H9 (cell line): ENCODE results near the gene PRKACG. TPM values are rescaled to one million over a fixed set of nuclear protein-coding genes. Genes with fewer than 3 reads are reported as not detected.

Experiments used
- DNase-seq: peaks from one replicate; pipeline ENCODE4 v3.0.0-alpha.2; 2017
- H2AFZ ChIP-seq: one replicate; pipeline ENCODE4 v1.6.1; 2013; ENCODE audit warnings: mild to moderate bottlenecking, low read length, control low read depth, moderate library complexity
- H2AK5ac ChIP-seq: 2 replicates; pipeline ENCODE4 v1.6.1; 2013; ENCODE audit warnings: low read length, control low read depth, mixed read lengths; ENCODE audit not compliant: insufficient read length
- H2BK120ac ChIP-seq: one replicate; pipeline ENCODE4 v1.6.1; 2013; ENCODE audit warnings: low read depth, mild to moderate bottlenecking, low read length, control low read depth, inconsistent platforms; ENCODE audit not compliant: poor library complexity, severe bottlenecking
- H2BK12ac ChIP-seq: 2 replicates; pipeline ENCODE4 v1.6.1; 2013; ENCODE audit warnings: low read length, control low read depth, mixed read lengths, low read depth; ENCODE audit not compliant: insufficient read length
- H2BK15ac ChIP-seq: 2 replicates; pipeline ENCODE4 v1.6.1; 2013; ENCODE audit warnings: low read depth, low read length, control low read depth
- H2BK20ac ChIP-seq: one replicate; pipeline ENCODE4 v1.6.1; 2013; ENCODE audit warnings: low read depth, mild to moderate bottlenecking, low read length, control low read depth, inconsistent platforms; ENCODE audit not compliant: poor library complexity, severe bottlenecking
- H2BK5ac ChIP-seq: 2 replicates; pipeline ENCODE4 v1.6.1; 2013; ENCODE audit warnings: low read length, control low read depth, mixed read lengths; ENCODE audit not compliant: insufficient read length
- H3K14ac ChIP-seq: 2 replicates; pipeline ENCODE4 v1.6.1; 2013; ENCODE audit warnings: low read length, control low read depth; ENCODE audit not compliant: insufficient read depth
- H3K18ac ChIP-seq: 2 replicates; pipeline ENCODE4 v1.6.1; 2013; ENCODE audit warnings: low read depth, mild to moderate bottlenecking, mixed read lengths, low read length, control low read depth; ENCODE audit not compliant: insufficient read length
- H3K23ac ChIP-seq: 2 replicates; pipeline ENCODE4 v1.6.1; 2013; ENCODE audit warnings: low read length, control low read depth, mixed read lengths, low read depth; ENCODE audit not compliant: insufficient read length
- H3K23me2 ChIP-seq: 2 replicates; pipeline ENCODE4 v1.6.1; 2013; ENCODE audit warnings: low read depth, mild to moderate bottlenecking, mixed read lengths, low read length, control low read depth; ENCODE audit not compliant: insufficient read length, poor library complexity, severe bottlenecking
- H3K27ac ChIP-seq: 2 replicates; pipeline ENCODE4 v1.5.1; 2013; ENCODE audit warnings: low read length, control low read depth, mixed read lengths, low read depth; ENCODE audit not compliant: insufficient read length
- H3K27me3 ChIP-seq: 2 replicates; pipeline ENCODE4 v1.6.1; 2013; ENCODE audit warnings: low read length, control low read depth, inconsistent platforms; ENCODE audit not compliant: insufficient read depth
- H3K4ac ChIP-seq: 2 replicates; pipeline ENCODE4 v1.6.1; 2013; ENCODE audit warnings: low read depth, mild to moderate bottlenecking, control low read depth, inconsistent platforms, low read length, moderate library complexity
- H3K4me1 ChIP-seq: 2 replicates; pipeline ENCODE4 v1.6.1; 2013; ENCODE audit warnings: low read length, control low read depth, inconsistent platforms; ENCODE audit not compliant: insufficient read depth
- H3K4me2 ChIP-seq: 2 replicates; pipeline ENCODE4 v1.6.1; 2013; ENCODE audit warnings: low read length, control low read depth, mixed read lengths; ENCODE audit not compliant: insufficient read length, insufficient read depth
- H3K56ac ChIP-seq: 2 replicates; pipeline ENCODE4 v1.6.1; 2013; ENCODE audit warnings: low read depth, mild to moderate bottlenecking, mixed read lengths, low read length, control low read depth; ENCODE audit not compliant: insufficient read length
- H3K79me1 ChIP-seq: 2 replicates; pipeline ENCODE4 v1.6.1; 2013; ENCODE audit warnings: low read depth, mild to moderate bottlenecking, moderate library complexity, low read length, control low read depth, inconsistent platforms; ENCODE audit not compliant: insufficient read depth, poor library complexity, severe bottlenecking
- H3K79me2 ChIP-seq: 2 replicates; pipeline ENCODE4 v1.6.1; 2013; ENCODE audit warnings: low read length, control low read depth, inconsistent platforms; ENCODE audit not compliant: insufficient read depth
- H3K9ac ChIP-seq: 2 replicates; pipeline ENCODE4 v1.6.1; 2013; ENCODE audit warnings: low read length, control low read depth, mixed read lengths; ENCODE audit not compliant: insufficient read length; ENCODE audit errors: extremely low read depth
- H3K9me3 ChIP-seq: one replicate; pipeline ENCODE4 v1.6.1; 2013; ENCODE audit warnings: low read depth, low read length, inconsistent platforms; ENCODE audit not compliant: control insufficient read depth
- H3T11ph ChIP-seq: one replicate; pipeline ENCODE4 v1.6.1; 2013; ENCODE audit warnings: mild to moderate bottlenecking, low read length, control low read depth, inconsistent platforms
- H4K20me1 ChIP-seq: one replicate; pipeline ENCODE4 v1.6.1; 2013; ENCODE audit not compliant: control insufficient read depth, insufficient read length, insufficient read depth
- H4K5ac ChIP-seq: 2 replicates; pipeline ENCODE4 v1.6.1; 2013; ENCODE audit warnings: low read depth, mild to moderate bottlenecking, mixed read lengths, low read length, control low read depth; ENCODE audit not compliant: insufficient read length
- H4K8ac ChIP-seq: replicated peaks from 2 replicates; pipeline ENCODE4 v1.6.1; 2013; ENCODE audit warnings: low read length, control low read depth, mixed read lengths, low read depth; ENCODE audit not compliant: insufficient read length
- H4K91ac ChIP-seq: 2 replicates; pipeline ENCODE4 v1.6.1; 2013; ENCODE audit warnings: low read depth, mild to moderate bottlenecking, moderate library complexity, mixed read lengths, low read length, control low read depth; ENCODE audit not compliant: insufficient read length
- H3K27ac Mint-ChIP-seq, 3 experiments: 2 replicates in 2 of 3; 3 replicates in 1 of 3; pipeline ENCODE4 v1.8.0; 2020 to 2021; ENCODE audit warnings: mixed read lengths in 3 of 3, mild to moderate bottlenecking in 1 of 3, moderate library complexity in 1 of 3
- H3K27me3 Mint-ChIP-seq: 2 replicates; pipeline ENCODE4 v1.8.0; 2021; ENCODE audit warnings: low read depth, mild to moderate bottlenecking, moderate library complexity, mixed read lengths
- H3K36me3 Mint-ChIP-seq, 3 experiments: 2 replicates in 2 of 3; 3 replicates in 1 of 3; pipeline ENCODE4 v1.8.0; 2020 to 2021; ENCODE audit warnings: low read depth in 3 of 3, mixed read lengths in 3 of 3; ENCODE audit not compliant: insufficient read depth in 1 of 3
- H3K4me1 Mint-ChIP-seq, 2 experiments: 2 replicates each; pipeline ENCODE4 v1.8.0; 2020; ENCODE audit warnings: mixed read lengths in 2 of 2
- H3K4me3 Mint-ChIP-seq, 2 experiments: 2 replicates in 1 of 2; 3 replicates in 1 of 2; pipeline ENCODE4 v1.8.0; 2020 to 2021; ENCODE audit warnings: mild to moderate bottlenecking in 2 of 2, mixed read lengths in 2 of 2, moderate library complexity in 1 of 2
- H3K9me3 Mint-ChIP-seq, 2 experiments: 2 replicates in 1 of 2; 3 replicates in 1 of 2; pipeline ENCODE4 v1.8.0; 2020; ENCODE audit warnings: mild to moderate bottlenecking in 2 of 2, mixed read lengths in 2 of 2, moderate library complexity in 1 of 2
- CTCF ChIP-seq: fragments of 200-600 bp; sonication (generic); conservative IDR thresholded peaks from 3 replicates; pipeline ENCODE4 v1.8.0; 2021; ENCODE audit warnings: antibody characterized with exemption, mild to moderate bottlenecking
- WGBS: extraction: QIAGEN DNeasy Blood & Tissue Kit; methylation state at CpG from one replicate; pipeline ENCODE4 v1.1.7; 2013; ENCODE audit warnings: missing lambda C conversion rate, low lambda C conversion rate, mixed read lengths; ENCODE audit not compliant: insufficient read length; ENCODE audit errors: extremely low coverage; 5-methylcytosine and 5-hydroxymethylcytosine counted together
- long read RNA-seq: library from polyadenylated mRNA; unstranded; transcript quantifications from one replicate; pipeline ENCODE4 v2.0.0, GENCODE V29; 2020
- total RNA-seq: library from RNA; stranded (reverse); gene quantifications from 2 replicates; pipeline ENCODE4 v1.2.1, GENCODE V29; 2021

Gene PRKACG
- not detected in 2 replicates for total RNA-seq
- long read RNA-seq, result 0 reads

DNA sequence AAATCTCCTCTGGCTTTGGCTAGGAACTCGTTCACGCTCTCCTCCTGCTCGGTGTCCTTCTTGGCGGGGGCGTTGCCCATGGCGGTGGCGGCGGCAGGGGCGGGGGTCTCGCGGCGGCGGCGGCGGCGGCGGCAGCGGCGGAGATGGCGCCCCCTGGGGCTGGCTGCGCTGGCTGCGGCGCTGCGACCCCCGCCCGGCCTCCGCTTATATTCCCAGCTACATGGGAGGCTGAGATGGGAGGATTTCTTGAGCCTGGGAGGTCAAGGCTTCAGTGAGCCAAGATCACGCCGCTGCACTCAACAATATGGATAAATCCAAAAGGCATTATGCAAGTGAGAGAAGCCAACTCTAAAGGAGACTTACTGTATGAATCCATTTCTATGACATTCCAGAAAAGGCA, at the start of gene PRKACG:
TSS of gene PRKACG (minus strand) at position 101 of the 400 bp plus-strand sequence. CDS start at position 80, 21 bp downstream.
- no peak within 1 kb of the TSS for H3K4me3 Mint-ChIP-seq
- Histone ChIP-seq H2BK120ac (no peak within 1 kb of the TSS), H3K79me2 (no peaks in the 10 kb centered on the region), H3K18ac (no peak within 1 kb of the TSS), H3K23me2 (no peaks in the 10 kb centered on the region), H3T11ph (no peak within 1 kb of the TSS), H4K5ac (no peak within 1 kb of the TSS), H3K4me2 (no peak within 1 kb of the TSS), H2BK15ac (no peak within 1 kb of the TSS), H3K27ac (no peak within 1 kb of the TSS), H3K79me1 (no peaks in the 10 kb centered on the region), H3K56ac (no peak within 1 kb of the TSS), H3K9me3 (no peaks in the 10 kb centered on the region), H2AK5ac (no peak within 1 kb of the TSS), H4K20me1 (no peaks in the 10 kb centered on the region), H2BK12ac (no peak within 1 kb of the TSS), H2BK5ac (no peak within 1 kb of the TSS), H3K9ac (no peak within 1 kb of the TSS), H3K4me1 (peaks cover 3% of the 10 kb centered on the region; the same call in 1 of the 2 replicates), H2BK20ac (no peak within 1 kb of the TSS), H4K8ac (no peak within 1 kb of the TSS), H3K23ac (no peak within 1 kb of the TSS), H2AFZ (no peak within 1 kb of the TSS), H3K4ac (no peak within 1 kb of the TSS), H3K27me3 (no peaks in the 10 kb centered on the region), H4K91ac (no peak within 1 kb of the TSS), H3K14ac (no peak within 1 kb of the TSS)
- H3K36me3 Mint-ChIP-seq, result peaks cover 0 to 18% (median 3%) of the 10 kb centered on the region in 3 experiments; a peak in 3 of 7 replicates
- TF ChIP-seq CTCF, result no peak
- no peak within 1 kb of the TSS for H3K27ac Mint-ChIP-seq
- H3K4me1 Mint-ChIP-seq, result peaks cover 18 to 37% of the 10 kb centered on the region in 2 experiments
- WGBS, result no CpG with 5 or more reads among the region's 29 CpGs
- peaks cover 3 to 13% of the 10 kb centered on the region in 2 experiments for H3K9me3 Mint-ChIP-seq
- H3K27me3 Mint-ChIP-seq, result no peaks in the 10 kb centered on the region; the same call in 1 of the 2 replicates
- DNase-seq, result no peak
